ENCODE measurements around the gene NFATC2IP.
A peak's percentile ranks its signal among the peaks of the same experiment; 100 is the strongest.

The NFATC2IP gene

GRCh38 chr16:28950648-28951409 is at the start of gene NFATC2IP:
Gene NFATC2IP (plus strand): TSS chr16:28950937. CDS start chr16:28951012, 75 bp downstream.
- TF ChIP-seq CTCF (conservative IDR thresholded peaks at IDR 0.05) (no peak), ZFX (IDR thresholded peaks at IDR 0.05) (no peak)
- peak within 1 kb of the TSS; percentile 85 for H3K27ac ChIP-seq

GRCh38 chr16:28901862-28902261 is 48.9 kb upstream of the NFATC2IP start:
- H3K27ac ChIP-seq: no peak overlapping the region
- no peak for TF ChIP-seq CTCF (conservative IDR thresholded peaks at IDR 0.05)
- TF ChIP-seq ZFX (IDR thresholded peaks at IDR 0.05): no peak

- H3K27ac ChIP-seq: no peak overlapping the region
- TF ChIP-seq ZFX (IDR thresholded peaks at IDR 0.05): no peak
- no peak for TF ChIP-seq CTCF (conservative IDR thresholded peaks at IDR 0.05)
These were observed 47.8 kb upstream of the NFATC2IP start for GRCh38 chr16:28902909-28903308.

GRCh38 chr16:28903344-28904042 is 47.2 kb upstream of the NFATC2IP start:
- H3K27ac ChIP-seq: no peak overlapping the region
- no peak for TF ChIP-seq ZFX (IDR thresholded peaks at IDR 0.05)
- no peak for TF ChIP-seq CTCF (conservative IDR thresholded peaks at IDR 0.05)

GRCh38 chr16:28904363-28904762 is 46.4 kb upstream of the NFATC2IP start:
- no peak for TF ChIP-seq ZFX (IDR thresholded peaks at IDR 0.05)
- TF ChIP-seq CTCF (conservative IDR thresholded peaks at IDR 0.05): no peak
- H3K27ac ChIP-seq: no peak overlapping the region

GRCh38 chr16:28904828-28905227 is 45.9 kb upstream of the NFATC2IP start:
- TF ChIP-seq CTCF (conservative IDR thresholded peaks at IDR 0.05): no peak
- TF ChIP-seq ZFX (IDR thresholded peaks at IDR 0.05): no peak
- no peak overlapping the region for H3K27ac ChIP-seq

GRCh38 chr16:28905229-28905754 is 45.4 kb upstream of the NFATC2IP start:
- H3K27ac ChIP-seq: no peak overlapping the region
- TF ChIP-seq ZFX (IDR thresholded peaks at IDR 0.05) (no peak), CTCF (conservative IDR thresholded peaks at IDR 0.05) (no peak)

All from C4-2B (cell line).